Endodermal cell (in vitro differentiated cells): ENCODE measurements around the gene SHROOM4. TPM values are rescaled to one million over a fixed set of nuclear protein-coding genes. Genes with fewer than 3 reads are reported as not detected.

ENCODE experiments used
- DNase-seq: peaks from one replicate; pipeline ENCODE4 v3.0.0-alpha.2; 2017
- H3K27ac ChIP-seq: 2 replicates; pipeline ENCODE4 v1.5.1; 2013; ENCODE audit warnings: mild to moderate bottlenecking, low read depth, low read length, moderate library complexity
- H3K27me3 ChIP-seq: 2 replicates; pipeline ENCODE4 v1.6.1; 2013; ENCODE audit warnings: mild to moderate bottlenecking, low read length, moderate library complexity; ENCODE audit not compliant: insufficient read depth, control insufficient read depth, poor library complexity, severe bottlenecking
- H3K36me3 ChIP-seq: 2 replicates; pipeline ENCODE4 v1.7.0; 2013; ENCODE audit warnings: mild to moderate bottlenecking, low read length, moderate library complexity; ENCODE audit not compliant: control insufficient read depth, insufficient read depth
- H3K4me1 ChIP-seq: one replicate; pipeline ENCODE4 v1.7.0; 2013; ENCODE audit warnings: low read length; ENCODE audit not compliant: control insufficient read depth, insufficient read depth
- H3K4me3 ChIP-seq: 2 replicates; pipeline ENCODE4 v1.5.1; 2013; ENCODE audit warnings: mild to moderate bottlenecking, low read length, moderate library complexity
- H3K9ac ChIP-seq: 2 replicates; pipeline ENCODE4 v1.6.1; 2013; ENCODE audit warnings: mild to moderate bottlenecking, low read length, moderate library complexity; ENCODE audit not compliant: poor library complexity, severe bottlenecking; ENCODE audit errors: extremely low read depth
- H3K9me3 ChIP-seq: 2 replicates; pipeline ENCODE4 v1.6.1; 2013; ENCODE audit warnings: mild to moderate bottlenecking, low read length, moderate library complexity; ENCODE audit not compliant: control insufficient read depth
- H3K27ac Mint-ChIP-seq: 2 replicates; pipeline ENCODE4 v1.8.0; 2020; ENCODE audit warnings: mixed read lengths
- H3K27me3 Mint-ChIP-seq: 2 replicates; pipeline ENCODE4 v1.8.0; 2021; ENCODE audit warnings: mild to moderate bottlenecking, mixed read lengths; ENCODE audit not compliant: insufficient read depth
- H3K36me3 Mint-ChIP-seq: 2 replicates; pipeline ENCODE4 v1.8.0; 2020; ENCODE audit warnings: low read depth, mixed read lengths
- H3K4me1 Mint-ChIP-seq: 2 replicates; pipeline ENCODE4 v1.8.0; 2020; ENCODE audit warnings: mixed read lengths
- H3K4me3 Mint-ChIP-seq: 2 replicates; pipeline ENCODE4 v1.8.0; 2020; ENCODE audit warnings: mild to moderate bottlenecking, moderate library complexity, mixed read lengths
- H3K9me3 Mint-ChIP-seq: 2 replicates; pipeline ENCODE4 v1.8.0; 2020; ENCODE audit warnings: mild to moderate bottlenecking, mixed read lengths
- WGBS, 2 experiments: methylation state at CpG; one replicate each; pipeline versions ENCODE4 v1.1.5 to v1.1.7; 2013; ENCODE audit warnings: missing lambda C conversion rate in 2 of 2, mixed read lengths in 1 of 2; ENCODE audit not compliant: insufficient coverage in 1 of 2, insufficient read length in 1 of 2; 5-methylcytosine and 5-hydroxymethylcytosine counted together
- total RNA-seq, 2 donors: library from RNA; stranded (reverse); fragmentation: NEBNext Ultra II Directional in 1 of 2; extraction: Animal tissue kit (Norgen Biotek cat#: 25700) in 1 of 2; gene quantifications; 2 replicates in 1 of 2; 3 replicates in 1 of 2; pipeline ENCODE4 v1.2.1, GENCODE V29; 2021
- TF ChIP-seq, protein P1 (sequence below): fragments of 200-600 bp; sonication (generic); conservative IDR thresholded peaks from 2 replicates; pipeline ENCODE4 v1.5.0; 2021; ENCODE audit warnings: antibody characterized with exemption, mild to moderate bottlenecking

The SHROOM4 gene
- total RNA-seq, 2 donors from 2014 or later: 17.7 to 20.5 TPM

DNA sequence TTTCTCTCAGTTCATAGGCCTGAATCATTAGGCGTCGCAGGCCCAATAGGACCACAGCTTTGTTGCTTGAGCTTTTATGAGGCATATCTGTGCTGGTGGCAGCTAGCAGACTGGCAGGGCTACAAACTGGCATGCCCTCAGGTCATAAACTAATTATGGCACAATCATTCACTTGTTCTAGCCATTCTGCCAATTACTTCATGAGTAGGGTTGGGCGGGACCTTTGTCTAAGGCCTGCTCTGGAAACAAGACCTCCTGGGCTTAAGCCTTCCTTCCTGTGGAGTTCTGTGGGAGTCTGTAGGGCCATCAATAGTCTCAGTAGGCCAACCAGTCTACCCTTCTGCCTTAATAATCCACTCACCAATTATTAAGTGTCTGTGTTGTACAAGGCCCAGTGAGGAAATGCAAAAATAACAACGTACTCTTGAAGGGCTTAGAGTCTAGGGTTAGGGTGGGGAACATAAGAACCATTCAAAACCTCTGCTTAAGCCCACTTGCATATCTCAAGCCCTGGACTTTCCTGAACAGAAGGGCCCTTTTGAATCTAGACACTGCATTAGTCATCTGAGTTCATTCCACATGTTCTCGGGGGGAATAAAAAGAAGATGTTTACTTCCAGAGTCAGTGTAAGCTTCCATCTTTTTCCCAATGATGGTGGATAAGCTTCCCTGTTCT lies 44.5 kb downstream of the SHROOM4 start:
- no peak overlapping the region for H3K4me3 Mint-ChIP-seq
- H3K27me3 Mint-ChIP-seq: no peaks in the 10 kb centered on the region
- no peaks in the 10 kb centered on the region for H3K4me1 ChIP-seq
- H3K4me3 ChIP-seq: no peak overlapping the region
- TF ChIP-seq, protein P1, sequence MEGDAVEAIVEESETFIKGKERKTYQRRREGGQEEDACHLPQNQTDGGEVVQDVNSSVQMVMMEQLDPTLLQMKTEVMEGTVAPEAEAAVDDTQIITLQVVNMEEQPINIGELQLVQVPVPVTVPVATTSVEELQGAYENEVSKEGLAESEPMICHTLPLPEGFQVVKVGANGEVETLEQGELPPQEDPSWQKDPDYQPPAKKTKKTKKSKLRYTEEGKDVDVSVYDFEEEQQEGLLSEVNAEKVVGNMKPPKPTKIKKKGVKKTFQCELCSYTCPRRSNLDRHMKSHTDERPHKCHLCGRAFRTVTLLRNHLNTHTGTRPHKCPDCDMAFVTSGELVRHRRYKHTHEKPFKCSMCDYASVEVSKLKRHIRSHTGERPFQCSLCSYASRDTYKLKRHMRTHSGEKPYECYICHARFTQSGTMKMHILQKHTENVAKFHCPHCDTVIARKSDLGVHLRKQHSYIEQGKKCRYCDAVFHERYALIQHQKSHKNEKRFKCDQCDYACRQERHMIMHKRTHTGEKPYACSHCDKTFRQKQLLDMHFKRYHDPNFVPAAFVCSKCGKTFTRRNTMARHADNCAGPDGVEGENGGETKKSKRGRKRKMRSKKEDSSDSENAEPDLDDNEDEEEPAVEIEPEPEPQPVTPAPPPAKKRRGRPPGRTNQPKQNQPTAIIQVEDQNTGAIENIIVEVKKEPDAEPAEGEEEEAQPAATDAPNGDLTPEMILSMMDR: no peak
- no peaks in the 10 kb centered on the region for H3K27me3 ChIP-seq
- peaks cover 31% of the 10 kb centered on the region for H3K9me3 Mint-ChIP-seq
- DNase-seq: no peak
- H3K36me3 ChIP-seq: no peaks in the 10 kb centered on the region
- H3K27ac Mint-ChIP-seq: no peak overlapping the region
- 95 to 100% methylated on average over 1 to 5 of the region's 5 CpGs for WGBS, 2 experiments
- H3K4me1 Mint-ChIP-seq: peaks cover 12% of the 10 kb centered on the region
- no peak overlapping the region for H3K27ac ChIP-seq
- no peaks in the 10 kb centered on the region for H3K9me3 ChIP-seq
- no peak overlapping the region for H3K9ac ChIP-seq
- H3K36me3 Mint-ChIP-seq: no peaks in the 10 kb centered on the region

DNA sequence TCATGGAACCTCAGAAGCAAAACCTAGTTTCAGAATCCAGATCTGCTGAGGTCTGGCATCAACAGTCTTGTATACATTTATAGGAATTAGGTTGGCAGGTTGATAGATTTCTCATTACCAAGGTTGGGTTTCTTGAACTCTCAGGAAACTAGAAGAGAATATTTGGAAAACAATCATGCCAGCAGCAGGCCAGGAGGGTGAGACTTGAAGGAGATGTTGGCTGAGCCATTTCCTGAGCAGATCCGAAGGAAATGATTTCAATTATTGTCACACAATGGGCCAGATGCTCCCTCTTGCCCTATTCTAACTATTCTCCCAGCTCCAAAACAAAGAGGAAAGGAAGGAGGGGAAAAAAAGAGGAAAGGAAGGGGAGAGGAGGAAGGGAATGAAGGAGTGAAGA lies 45.2 kb downstream of the SHROOM4 start:
- no peaks in the 10 kb centered on the region for H3K27me3 Mint-ChIP-seq
- H3K27ac Mint-ChIP-seq: no peak overlapping the region
- H3K9me3 Mint-ChIP-seq: peaks cover 37% of the 10 kb centered on the region
- no peak overlapping the region for H3K4me3 Mint-ChIP-seq
- H3K27me3 ChIP-seq: no peaks in the 10 kb centered on the region
- H3K9me3 ChIP-seq: no peaks in the 10 kb centered on the region
- H3K36me3 ChIP-seq: no peaks in the 10 kb centered on the region
- H3K4me1 ChIP-seq: no peaks in the 10 kb centered on the region
- no peak for DNase-seq
- peaks cover 12% of the 10 kb centered on the region for H3K4me1 Mint-ChIP-seq
- no peak overlapping the region for H3K27ac ChIP-seq
- H3K36me3 Mint-ChIP-seq: no peaks in the 10 kb centered on the region
- H3K4me3 ChIP-seq: no peak overlapping the region
- TF ChIP-seq, protein P1: no peak
- WGBS, 2 experiments: no CpG with 5 or more reads among the region's 1 CpG
- no peak overlapping the region for H3K9ac ChIP-seq

DNA sequence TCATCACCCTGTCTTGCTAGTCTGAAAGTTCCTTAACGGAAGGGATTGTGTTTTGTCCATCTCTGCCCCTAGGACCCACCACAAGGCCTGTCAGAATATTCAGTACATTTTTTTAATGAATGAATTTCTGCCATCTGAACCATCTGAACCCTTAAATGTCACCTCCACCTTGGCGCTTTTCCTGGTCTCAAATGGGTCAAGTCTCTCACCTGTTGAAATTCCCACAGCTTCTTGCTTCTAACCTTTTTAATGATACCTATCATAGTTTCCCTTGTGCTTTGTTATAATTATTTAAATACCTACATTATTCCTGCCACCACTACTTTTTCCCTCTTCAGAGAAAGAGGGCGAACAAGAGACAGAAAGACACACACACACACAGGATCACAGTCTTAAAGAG lies 48.0 kb downstream of the SHROOM4 start:
- H3K9ac ChIP-seq: no peak overlapping the region
- TF ChIP-seq, protein P1: no peak
- WGBS, 2 experiments: 92 to 96% methylated on average over 2 to 3 of the region's 3 CpGs
- no peaks in the 10 kb centered on the region for H3K4me1 ChIP-seq
- no peak overlapping the region for H3K27ac ChIP-seq
- H3K36me3 ChIP-seq: no peaks in the 10 kb centered on the region
- no peak overlapping the region for H3K4me3 ChIP-seq
- no peaks in the 10 kb centered on the region for H3K27me3 ChIP-seq
- Mint-ChIP-seq H3K4me1 (peaks cover 9% of the 10 kb centered on the region), H3K27me3 (no peaks in the 10 kb centered on the region), H3K9me3 (peaks cover 45% of the 10 kb centered on the region), H3K36me3 (no peaks in the 10 kb centered on the region), H3K27ac (no peak overlapping the region), H3K4me3 (no peak overlapping the region)
- no peak for DNase-seq
- H3K9me3 ChIP-seq: no peaks in the 10 kb centered on the region
